ENCODE results near the gene ARL17A.
"Not testable (repeated sequence)": the region's sequence is repeated elsewhere in the genome, so short reads cannot be mapped to it uniquely, and the experiment has no call there.

The ARL17A gene

DNA sequence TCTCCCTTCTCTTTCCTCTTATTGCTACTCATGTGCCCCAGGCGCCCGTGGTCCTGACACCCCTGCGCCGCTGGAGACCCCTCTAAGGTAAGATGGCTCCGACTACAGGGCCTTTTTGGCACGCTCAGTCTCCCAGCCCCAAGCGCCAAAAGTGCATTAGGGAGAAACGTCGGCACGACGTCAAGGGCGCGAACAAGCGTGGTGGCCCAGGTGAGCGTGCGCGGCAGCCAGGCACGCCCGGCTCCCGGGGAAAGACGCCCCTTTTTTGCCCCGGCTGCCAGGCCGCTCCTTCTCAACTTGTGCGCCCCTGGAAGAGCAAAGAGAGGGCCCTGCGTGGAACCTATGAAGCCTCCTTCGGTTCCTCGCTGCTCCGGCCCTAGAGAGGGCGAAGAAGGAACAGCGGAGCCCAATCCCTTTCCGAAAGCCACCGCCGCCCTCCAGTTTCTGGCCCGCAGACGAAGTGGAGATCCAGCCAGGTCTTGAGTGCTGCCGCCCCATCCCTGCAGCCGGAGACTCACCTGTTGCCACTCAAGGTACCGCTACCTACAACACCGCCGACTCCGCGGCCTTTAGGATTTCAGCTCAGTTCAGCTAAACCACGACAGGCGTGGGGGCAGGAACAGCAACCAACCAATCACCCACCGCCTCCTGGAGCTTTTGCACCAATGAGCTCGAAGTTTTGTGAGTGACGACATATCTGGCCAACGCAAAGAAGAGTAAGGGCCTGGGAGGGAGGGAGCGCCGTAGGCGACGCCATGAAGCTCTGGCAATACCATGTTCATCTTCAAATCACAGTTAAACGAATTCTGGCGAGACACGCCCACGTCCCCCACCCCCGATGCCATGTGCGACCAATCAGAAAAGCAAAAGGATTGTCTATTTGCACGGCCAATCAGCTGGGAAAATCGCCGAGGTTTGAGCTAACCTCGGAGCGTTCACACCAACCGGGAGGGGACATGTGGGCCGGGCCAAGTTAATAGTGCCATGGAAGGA, at the start of gene ARL17A:
TSS of gene ARL17A (minus strand) at position 609 of the 993 bp plus-strand sequence. CDS start 3,369 bp downstream, outside the sequence.
- not testable (repeated sequence) for H3K4me1 ChIP-seq (ENCODE audit: control insufficient read depth, insufficient read depth, low read length); H3K27me3 ChIP-seq (replicated peaks; ENCODE audit: control insufficient read depth, insufficient read depth, low read length); H3K9me3 ChIP-seq (ENCODE audit: control insufficient read depth, low read length); H3K9ac ChIP-seq (ENCODE audit: low read length); DNase-seq (ENCODE audit: low read depth); H3K36me3 ChIP-seq (ENCODE audit: control insufficient read depth, insufficient read depth, low read length, severe bottlenecking)
- H3K4me3 ChIP-seq (ENCODE audit: low read length), result peak within 1 kb of the TSS; percentile 65

DNA sequence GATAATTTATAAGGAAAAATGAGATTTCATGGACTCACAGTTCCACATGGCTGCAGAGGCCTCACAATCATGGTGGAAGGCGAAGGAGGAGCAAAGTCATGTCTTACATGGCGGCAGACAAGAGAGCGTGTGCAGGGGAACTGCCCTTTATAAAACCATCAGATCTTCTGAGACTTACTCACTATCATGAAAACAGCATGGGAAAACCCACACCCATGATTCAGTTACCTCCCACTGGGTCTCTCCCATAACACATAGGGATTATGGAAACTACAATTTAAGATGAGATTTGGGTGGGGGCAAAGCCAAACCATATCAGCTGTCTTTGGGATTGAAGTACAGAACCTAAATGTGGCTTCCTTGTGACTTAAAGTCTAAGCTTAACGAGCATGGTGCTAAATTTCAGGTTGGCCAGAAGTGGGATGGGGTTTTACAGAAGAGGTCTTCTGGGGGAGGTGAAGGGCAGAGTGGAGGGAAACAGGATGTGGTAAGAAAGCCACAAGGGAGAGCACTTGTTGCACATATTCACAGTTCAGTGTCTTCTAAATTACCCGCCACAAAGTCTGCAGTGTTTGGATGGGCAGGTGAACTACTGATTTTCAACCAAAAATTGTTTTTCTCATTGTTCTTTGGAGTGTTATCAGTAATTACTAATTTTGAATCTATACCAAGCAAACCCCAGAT, 49.4 kb upstream of the ARL17A start:
- H3K36me3 ChIP-seq (ENCODE audit: control insufficient read depth, insufficient read depth, low read length, severe bottlenecking); DNase-seq (ENCODE audit: low read depth); H3K9me3 ChIP-seq (ENCODE audit: control insufficient read depth, low read length); H3K4me3 ChIP-seq (ENCODE audit: low read length); H3K9ac ChIP-seq (ENCODE audit: low read length); H3K4me1 ChIP-seq (ENCODE audit: control insufficient read depth, insufficient read depth, low read length); H3K27me3 ChIP-seq (replicated peaks; ENCODE audit: control insufficient read depth, insufficient read depth, low read length): not testable (repeated sequence)

DNA sequence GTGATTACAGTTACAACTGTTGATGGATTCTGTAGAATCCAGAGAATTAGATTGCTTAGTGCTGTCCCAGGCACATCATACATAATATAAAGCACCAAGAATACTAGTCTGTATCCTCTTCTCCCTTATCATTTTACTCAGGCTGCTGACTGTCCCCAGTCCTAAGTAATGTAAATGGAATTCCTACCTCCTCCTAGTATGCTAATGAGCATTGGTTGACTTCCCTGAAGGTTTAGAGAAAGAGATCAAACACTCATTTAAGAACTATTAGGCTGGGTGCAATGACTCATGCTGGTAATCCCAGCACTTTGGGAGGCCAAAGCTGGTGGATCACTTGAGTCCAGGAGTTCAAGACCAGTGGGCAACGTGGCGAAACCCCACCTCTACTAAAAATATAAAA, 48.0 kb upstream of the ARL17A start:
- not testable (repeated sequence) for H3K27me3 ChIP-seq (replicated peaks; ENCODE audit: control insufficient read depth, insufficient read depth, low read length); H3K9me3 ChIP-seq (ENCODE audit: control insufficient read depth, low read length); H3K4me3 ChIP-seq (ENCODE audit: low read length); H3K9ac ChIP-seq (ENCODE audit: low read length); H3K4me1 ChIP-seq (ENCODE audit: control insufficient read depth, insufficient read depth, low read length); DNase-seq (ENCODE audit: low read depth); H3K36me3 ChIP-seq (ENCODE audit: control insufficient read depth, insufficient read depth, low read length, severe bottlenecking)

GRCh38 chr17:46624726-46625125, 45.2 kb upstream of the ARL17A start:
- not testable (repeated sequence) for H3K9ac ChIP-seq (ENCODE audit: low read length); H3K27me3 ChIP-seq (replicated peaks; ENCODE audit: control insufficient read depth, insufficient read depth, low read length); DNase-seq (ENCODE audit: low read depth); H3K4me3 ChIP-seq (ENCODE audit: low read length); H3K36me3 ChIP-seq (ENCODE audit: control insufficient read depth, insufficient read depth, low read length, severe bottlenecking); H3K9me3 ChIP-seq (ENCODE audit: control insufficient read depth, low read length); H3K4me1 ChIP-seq (ENCODE audit: control insufficient read depth, insufficient read depth, low read length)

DNA sequence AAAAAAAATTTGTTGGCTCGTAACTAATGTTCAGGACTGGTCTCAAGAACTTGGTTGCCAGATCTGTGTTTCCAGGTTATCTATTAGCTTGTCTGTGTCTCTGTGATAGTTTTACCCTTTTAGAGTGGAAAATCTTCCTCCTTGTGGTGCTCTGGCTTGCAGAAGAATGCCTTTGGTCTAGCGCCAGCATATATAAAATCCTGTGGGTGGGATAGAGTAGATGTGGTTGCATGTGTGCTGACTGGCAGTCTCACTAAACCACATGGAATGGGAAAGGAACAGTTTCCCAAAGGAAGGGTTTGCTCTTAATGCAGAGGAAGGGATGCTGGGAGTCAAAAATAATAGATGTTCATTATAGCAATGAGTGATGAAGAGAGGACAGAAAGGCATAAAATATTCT, 44.3 kb upstream of the ARL17A start:
- H3K9ac ChIP-seq (ENCODE audit: low read length); DNase-seq (ENCODE audit: low read depth); H3K27me3 ChIP-seq (replicated peaks; ENCODE audit: control insufficient read depth, insufficient read depth, low read length); H3K36me3 ChIP-seq (ENCODE audit: control insufficient read depth, insufficient read depth, low read length, severe bottlenecking); H3K4me1 ChIP-seq (ENCODE audit: control insufficient read depth, insufficient read depth, low read length); H3K4me3 ChIP-seq (ENCODE audit: low read length); H3K9me3 ChIP-seq (ENCODE audit: control insufficient read depth, low read length): not testable (repeated sequence)

GRCh38 chr17:46618975-46619374, 39.5 kb upstream of the ARL17A start:
- not testable (repeated sequence) for DNase-seq (ENCODE audit: low read depth); H3K9me3 ChIP-seq (ENCODE audit: control insufficient read depth, low read length); H3K36me3 ChIP-seq (ENCODE audit: control insufficient read depth, insufficient read depth, low read length, severe bottlenecking); H3K9ac ChIP-seq (ENCODE audit: low read length); H3K4me1 ChIP-seq (ENCODE audit: control insufficient read depth, insufficient read depth, low read length); H3K27me3 ChIP-seq (replicated peaks; ENCODE audit: control insufficient read depth, insufficient read depth, low read length); H3K4me3 ChIP-seq (ENCODE audit: low read length)

- H3K9me3 ChIP-seq (ENCODE audit: control insufficient read depth, low read length); H3K4me3 ChIP-seq (ENCODE audit: low read length); H3K27me3 ChIP-seq (replicated peaks; ENCODE audit: control insufficient read depth, insufficient read depth, low read length); H3K4me1 ChIP-seq (ENCODE audit: control insufficient read depth, insufficient read depth, low read length); H3K36me3 ChIP-seq (ENCODE audit: control insufficient read depth, insufficient read depth, low read length, severe bottlenecking); DNase-seq (ENCODE audit: low read depth); H3K9ac ChIP-seq (ENCODE audit: low read length): not testable (repeated sequence)
Observed at GRCh38 chr17:46617121-46617520, 37.6 kb upstream of the ARL17A start.

- H3K9me3 ChIP-seq (ENCODE audit: control insufficient read depth, low read length); H3K4me3 ChIP-seq (ENCODE audit: low read length); H3K4me1 ChIP-seq (ENCODE audit: control insufficient read depth, insufficient read depth, low read length); DNase-seq (ENCODE audit: low read depth); H3K9ac ChIP-seq (ENCODE audit: low read length); H3K36me3 ChIP-seq (ENCODE audit: control insufficient read depth, insufficient read depth, low read length, severe bottlenecking); H3K27me3 ChIP-seq (replicated peaks; ENCODE audit: control insufficient read depth, insufficient read depth, low read length): not testable (repeated sequence)
Observed at GRCh38 chr17:46613876-46614275, 34.4 kb upstream of the ARL17A start.

GRCh38 chr17:46611304-46611703, 31.8 kb upstream of the ARL17A start:
- H3K27me3 ChIP-seq (replicated peaks; ENCODE audit: control insufficient read depth, insufficient read depth, low read length); DNase-seq (ENCODE audit: low read depth); H3K4me3 ChIP-seq (ENCODE audit: low read length); H3K4me1 ChIP-seq (ENCODE audit: control insufficient read depth, insufficient read depth, low read length); H3K9ac ChIP-seq (ENCODE audit: low read length); H3K9me3 ChIP-seq (ENCODE audit: control insufficient read depth, low read length); H3K36me3 ChIP-seq (ENCODE audit: control insufficient read depth, insufficient read depth, low read length, severe bottlenecking): not testable (repeated sequence)

DNA sequence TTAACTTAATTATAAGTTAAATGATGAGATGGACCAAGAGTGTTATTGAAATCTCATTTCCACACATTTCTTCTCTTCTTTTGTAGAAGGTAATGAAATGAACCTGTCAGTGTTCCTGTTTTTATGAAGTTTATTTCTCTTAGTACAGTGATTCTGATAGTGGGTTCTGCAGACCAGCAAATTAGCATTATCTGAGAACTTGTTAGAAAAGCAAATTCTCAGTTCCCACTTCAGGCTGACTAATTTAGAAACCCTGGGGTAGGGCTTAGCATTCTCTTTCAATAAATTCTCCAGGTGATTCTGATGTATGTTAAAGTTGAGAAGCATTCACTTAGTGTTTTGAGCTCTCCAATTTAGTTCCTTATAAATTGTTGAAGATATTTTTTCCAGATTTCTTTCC, 23.6 kb upstream of the ARL17A start:
- H3K36me3 ChIP-seq (ENCODE audit: control insufficient read depth, insufficient read depth, low read length, severe bottlenecking); H3K9me3 ChIP-seq (ENCODE audit: control insufficient read depth, low read length); H3K27me3 ChIP-seq (replicated peaks; ENCODE audit: control insufficient read depth, insufficient read depth, low read length); H3K9ac ChIP-seq (ENCODE audit: low read length); H3K4me1 ChIP-seq (ENCODE audit: control insufficient read depth, insufficient read depth, low read length); DNase-seq (ENCODE audit: low read depth); H3K4me3 ChIP-seq (ENCODE audit: low read length): not testable (repeated sequence)

DNA sequence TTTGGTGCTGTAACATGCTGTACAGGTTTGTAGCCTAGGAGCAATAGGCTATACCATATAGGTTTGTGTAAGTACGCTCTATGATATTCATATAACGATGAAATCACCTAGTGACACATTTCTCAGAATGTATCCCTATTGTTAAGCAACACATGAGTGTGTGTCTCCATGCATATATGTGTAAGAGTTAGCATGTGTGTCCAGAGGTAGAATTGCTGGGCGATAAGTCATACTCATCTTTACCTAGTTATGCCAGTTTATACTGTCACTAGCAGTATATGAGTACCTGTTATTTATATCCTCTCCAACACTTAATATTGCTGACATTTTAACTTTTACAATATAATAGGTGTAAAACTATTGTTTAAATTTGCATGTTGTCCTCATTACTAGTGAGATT, 21.3 kb upstream of the ARL17A start:
- not testable (repeated sequence) for H3K4me1 ChIP-seq (ENCODE audit: control insufficient read depth, insufficient read depth, low read length); DNase-seq (ENCODE audit: low read depth); H3K9me3 ChIP-seq (ENCODE audit: control insufficient read depth, low read length); H3K4me3 ChIP-seq (ENCODE audit: low read length); H3K27me3 ChIP-seq (replicated peaks; ENCODE audit: control insufficient read depth, insufficient read depth, low read length); H3K9ac ChIP-seq (ENCODE audit: low read length); H3K36me3 ChIP-seq (ENCODE audit: control insufficient read depth, insufficient read depth, low read length, severe bottlenecking)
